Esophagus muscularis mucosa (tissue), 4 donors: ENCODE measurements around the gene APLP2. TPM values are rescaled to one million over a fixed set of nuclear protein-coding genes. Genes with fewer than 3 reads are reported as not detected.

Source experiments
- DNase-seq: peaks from one replicate; pipeline ENCODE4 v3.0.0-alpha.2; 2017; ENCODE audit errors: extremely low spot score
- H3K27ac ChIP-seq, 4 donors: fragments of 200-600 bp; sonication (generic); replicated peaks in 1 of 4; 1 replicate in 3 of 4; 2 replicates in 1 of 4; pipeline ENCODE4 v1.5.1; 2016 to 2019; ENCODE audit warnings: mild to moderate bottlenecking in 1 of 4
- H3K27me3 ChIP-seq, 4 donors: fragments of 200-600 bp; sonication (generic); one replicate each; pipeline versions ENCODE4 v1.5.1 to v1.6.0; 2016 to 2019
- H3K36me3 ChIP-seq, 4 donors: fragments of 200-600 bp; sonication (generic); one replicate each; pipeline ENCODE4 v1.5.1; 2016 to 2019
- H3K4me1 ChIP-seq, 4 donors: fragments of 200-600 bp; sonication (generic); one replicate each; pipeline ENCODE4 v1.5.1; 2016 to 2019
- H3K4me3 ChIP-seq, 4 donors: fragments of 200-600 bp; sonication (generic); 1 replicate in 2 of 4; 2 replicates in 2 of 4; pipeline ENCODE4 v1.5.1; 2016 to 2019; ENCODE audit warnings: mild to moderate bottlenecking in 4 of 4, moderate library complexity in 1 of 4
- H3K9me3 ChIP-seq, 4 donors: fragments of 200-600 bp; sonication (generic); 1 replicate in 3 of 4; 2 replicates in 1 of 4; pipeline ENCODE4 v1.5.1; 2016 to 2019
- CTCF ChIP-seq, 3 experiments: fragments of 200-600 bp in 2 of 3; fragments of 450-650 bp in 1 of 3; sonication (generic) in 2 of 3; IDR thresholded peaks; one replicate each; pipeline ENCODE4 v1.5.1; 2017 to 2019; ENCODE audit warnings: antibody characterized with exemption in 3 of 3, mild to moderate bottlenecking in 2 of 3, moderate library complexity in 1 of 3
- EP300 ChIP-seq: sonication (generic); formaldehyde crosslinking; IDR thresholded peaks from one replicate; pipeline ENCODE4 v1.6.1; 2017; ENCODE audit warnings: antibody characterized with exemption
- POLR2A ChIP-seq: fragments of 450-650 bp; IDR thresholded peaks from one replicate; pipeline ENCODE4 v1.6.1; 2017; ENCODE audit warnings: antibody characterized with exemption, moderate library complexity, mild to moderate bottlenecking, low read depth
- POLR2AphosphoS5 ChIP-seq, 2 donors: sonication (generic); formaldehyde crosslinking; IDR thresholded peaks; one replicate each; pipeline ENCODE4 v1.6.1; 2017; ENCODE audit warnings: antibody characterized with exemption in 2 of 2
- WGBS: methylation state at CpG from one replicate; pipeline ENCODE4 v1.1.5; 2018; 5-methylcytosine and 5-hydroxymethylcytosine counted together
- intact Hi-C: fragments of 100-400 bp; cut with DNase I; formaldehyde crosslinking; loops from one replicate; pipeline ENCODE4 v1.15.1; 2023
- total RNA-seq, 4 donors: library from RNA; depleted of rRNA; stranded (reverse); fragments of >200 nt; gene quantifications; one replicate each; pipeline versions ENCODE4 v1.1.0 to v1.2.1, GENCODE V29; 2016

Gene APLP2
- total RNA-seq, 4 donors from 2014 or later: 311 to 479 (median 410) TPM

GRCh38 chr11:130068546-130068985, 1.1 kb upstream of the APLP2 start:
- peak overlapping the region; percentile 85 to 97 (median 94) for H3K4me3 ChIP-seq
- intact Hi-C loops: loop anchor here (2.0 to 5.0 kb wide), 2 partner anchors 54 to 64 kb away; no protein-coding TSS in a partner anchor
- peak overlapping the region; percentile 95 to 98 (median 97) for H3K27ac ChIP-seq
- DNase-seq: no peak
- no peaks in the 10 kb centered on the region for H3K36me3 ChIP-seq
- 42% methylated on average over 18 of the region's 18 CpGs for WGBS
- TF ChIP-seq EP300: no peak
- TF ChIP-seq POLR2A: no peak
- TF ChIP-seq POLR2AphosphoS5 (IDR thresholded peaks at IDR 0.05): no peak
- no peak for TF ChIP-seq CTCF (IDR thresholded peaks at IDR 0.05)
- no peaks in the 10 kb centered on the region for H3K9me3 ChIP-seq
- no peaks in the 10 kb centered on the region for H3K27me3 ChIP-seq
- peaks cover 24 to 35% (median 32%) of the 10 kb centered on the region in 4 donors for H3K4me1 ChIP-seq

DNA sequence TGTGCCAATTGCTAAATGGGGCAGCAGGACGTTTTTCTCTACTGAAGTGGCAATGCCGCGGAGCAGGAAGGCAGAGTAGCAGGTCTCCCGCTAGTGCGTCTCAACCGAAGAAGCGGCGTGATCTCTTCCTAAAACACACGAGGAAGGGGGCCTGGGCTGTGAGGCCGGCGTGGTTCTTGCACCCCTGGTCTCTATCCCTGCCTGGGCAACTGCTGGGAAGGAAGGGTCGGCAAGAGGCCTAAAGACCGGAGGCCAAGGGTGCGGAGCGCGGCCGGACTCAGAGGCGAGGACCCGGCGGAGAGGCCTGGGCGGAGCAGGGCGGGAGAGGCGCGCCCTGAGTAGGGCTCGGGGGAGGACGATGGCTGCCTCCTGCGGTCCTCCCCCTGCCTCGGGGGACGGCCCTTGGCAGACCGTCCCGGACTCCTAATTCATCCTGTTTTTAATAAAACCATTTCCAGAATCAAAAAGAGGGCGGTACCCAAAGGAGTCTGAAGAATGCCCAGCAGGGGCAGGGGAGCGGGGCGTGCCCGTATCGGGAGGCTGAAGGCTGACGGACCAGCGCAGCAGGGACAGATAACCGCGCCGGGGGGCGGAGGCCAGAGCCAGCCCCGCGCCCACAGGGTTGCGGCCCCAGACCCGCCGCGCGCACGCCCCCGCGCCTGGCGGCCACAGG, 572 bp upstream of the APLP2 start:
- Histone ChIP-seq H3K4me1 (peaks cover 24 to 41% (median 35%) of the 10 kb centered on the region in 4 donors), H3K27me3 (no peaks in the 10 kb centered on the region), H3K4me3 (peak overlapping the region; percentile 85 to 97 (median 94)), H3K27ac (peak overlapping the region; percentile 95 to 98 (median 97)), H3K9me3 (no peaks in the 10 kb centered on the region), H3K36me3 (no peaks in the 10 kb centered on the region)
- intact Hi-C loops: loop anchor here (2.0 to 5.0 kb wide), 2 partner anchors 53 to 64 kb away; no protein-coding TSS in a partner anchor
- DNase-seq: peak; percentile 94
- peak in 1 of 3 experiments; percentile 22 for TF ChIP-seq CTCF (IDR thresholded peaks at IDR 0.05)
- peak; percentile 58 to 60 for TF ChIP-seq POLR2AphosphoS5 (IDR thresholded peaks at IDR 0.05)
- TF ChIP-seq EP300: no peak
- no peak for TF ChIP-seq POLR2A
- 2% methylated on average over 48 of the region's 53 CpGs for WGBS

DNA sequence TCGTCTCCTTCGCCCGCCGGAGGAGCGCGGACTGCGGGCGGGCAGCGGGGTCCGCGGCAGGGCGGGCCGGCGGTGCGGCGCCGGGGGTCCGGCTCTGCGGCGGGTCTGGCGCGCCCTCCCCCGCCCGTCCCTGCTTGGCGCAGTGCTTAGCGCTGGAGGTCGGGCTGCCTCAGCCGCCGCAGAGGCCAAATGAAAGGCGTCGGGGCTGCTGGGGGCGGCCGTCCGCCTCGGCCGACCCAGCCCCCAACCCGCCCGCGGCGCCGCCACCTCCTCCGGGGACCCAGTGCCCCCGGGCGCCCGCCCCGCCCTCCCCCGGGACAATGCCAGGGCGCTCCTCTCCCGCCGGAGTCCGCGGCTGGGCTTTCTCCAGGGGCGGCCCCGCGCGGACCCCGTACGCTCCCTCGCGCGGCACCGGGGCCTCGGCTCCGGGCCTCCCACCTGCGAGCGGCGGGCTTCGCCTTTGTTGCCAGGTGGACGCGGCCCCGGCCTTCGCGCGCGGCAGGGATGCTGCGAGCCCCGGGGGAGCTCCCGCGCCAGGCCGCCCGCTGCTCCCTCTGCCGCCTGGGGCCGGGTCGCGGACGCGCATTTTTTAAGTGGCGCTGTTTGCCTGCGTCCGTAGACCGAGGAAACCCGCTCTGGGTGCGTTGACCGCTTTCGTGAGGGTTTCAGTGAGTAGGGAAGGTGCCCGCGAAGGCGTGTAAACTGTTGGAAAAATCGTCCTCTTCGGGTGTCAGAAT, 583 bp downstream of the APLP2 start:
- DNase-seq: no peak
- WGBS: 0% methylated on average over 10 of the region's 100 CpGs
- no peaks in the 10 kb centered on the region for H3K9me3 ChIP-seq
- H3K27me3 ChIP-seq: no peaks in the 10 kb centered on the region
- intact Hi-C loops: loop anchor here (5.0 kb wide), 1 partner anchor 148 kb away; no protein-coding TSS in a partner anchor
- H3K27ac ChIP-seq: peak overlapping the region; percentile 97 to 98 (median 97)
- H3K4me3 ChIP-seq: peak overlapping the region; percentile 85 to 97 (median 94)
- no peaks in the 10 kb centered on the region for H3K36me3 ChIP-seq
- H3K4me1 ChIP-seq: peaks cover 24 to 44% (median 37%) of the 10 kb centered on the region in 4 donors
- TF ChIP-seq POLR2A (no peak), CTCF (IDR thresholded peaks at IDR 0.05) (peak in 1 of 3 experiments; percentile 20), POLR2AphosphoS5 (IDR thresholded peaks at IDR 0.05) (no peak), EP300 (no peak)

GRCh38 chr11:130070846-130071200, 1.1 kb downstream of the APLP2 start:
- Histone ChIP-seq H3K9me3 (no peaks in the 10 kb centered on the region), H3K27ac (peak overlapping the region; percentile 97 to 98 (median 97)), H3K4me1 (peaks cover 24 to 47% (median 40%) of the 10 kb centered on the region in 4 donors), H3K36me3 (no peaks in the 10 kb centered on the region), H3K27me3 (no peaks in the 10 kb centered on the region), H3K4me3 (peak overlapping the region; percentile 85 to 97 (median 94))
- no peak for DNase-seq
- TF ChIP-seq CTCF (IDR thresholded peaks at IDR 0.05) (peak in 1 of 3 experiments; percentile 0), POLR2AphosphoS5 (IDR thresholded peaks at IDR 0.05) (no peak)
- intact Hi-C loops: loop anchor here (5.0 kb wide), 1 partner anchor 149 kb away; no protein-coding TSS in a partner anchor
- WGBS: 2% methylated on average over 3 of the region's 23 CpGs
